Endothelial cell of umbilical vein (primary cell): ENCODE measurements around the gene VWA5B2. TPM values are rescaled to one million over a fixed set of nuclear protein-coding genes. Genes with fewer than 3 reads are reported as not detected.
"Not testable (repeated sequence)": the region's sequence is repeated elsewhere in the genome, so short reads cannot be mapped to it uniquely, and the experiment has no call there.

ENCODE experiments used
- BruUV-seq: library from RNA; stranded (reverse); fragments of 400-500 nt; replicated peaks from 2 replicates; lab custom pipeline; 2021; lab: Mats Ljungman, UMichigan
- CTCF ChIA-PET: fragments of 300-600, 350-600 bp; sonication (Branson Sonifier 250); formaldehyde crosslinking; loops from one replicate; lab custom pipeline; 2021; ENCODE audit warnings: antibody characterized with exemption, inconsistent platforms; lab: Charles Lee
- POLR2A ChIA-PET: fragments of 300-600, 350-600 bp; sonication (Branson Sonifier 250); formaldehyde crosslinking; loops from one replicate; lab custom pipeline; 2021; ENCODE audit warnings: antibody characterized with exemption, inconsistent platforms; lab: Charles Lee
- DNase-seq: peaks from one replicate; pipeline ENCODE4 v3.0.0-alpha.2; 2011; ENCODE audit warnings: low read depth, low spot score
- FAIRE-seq: peaks from 2 replicates; lab custom pipeline; 2011; peaks lifted over from hg19 to GRCh38; lab: Jason Lieb, UNC
- H2AFZ ChIP-seq: 2 replicates; pipeline ENCODE4 v1.6.0; 2012; ENCODE audit warnings: low read depth, low read length, control low read depth, inconsistent platforms
- H3K27ac ChIP-seq: 2 replicates; pipeline ENCODE4 v1.5.1; 2011; ENCODE audit warnings: low read depth, mild to moderate bottlenecking, control low read depth, low read length, moderate library complexity; ENCODE audit not compliant: insufficient read depth
- H3K27me3 ChIP-seq, 2 experiments: 2 replicates each; pipeline versions ENCODE4 v1.6.0 to v1.6.1; 2011; ENCODE audit warnings: low read length in 2 of 2, mixed read lengths in 1 of 2; ENCODE audit not compliant: control insufficient read depth in 2 of 2, insufficient read depth in 2 of 2
- H3K36me3 ChIP-seq, 2 experiments: 2 replicates in 1 of 2; 3 replicates in 1 of 2; pipeline ENCODE4 v1.5.1; 2011; ENCODE audit warnings: low read length in 2 of 2, mild to moderate bottlenecking in 1 of 2, moderate library complexity in 1 of 2; ENCODE audit not compliant: control insufficient read depth in 2 of 2, insufficient read depth in 2 of 2; ENCODE audit errors: extremely low read depth in 1 of 2
- H3K4me1 ChIP-seq: 3 replicates; pipeline ENCODE4 v1.5.1; 2011; ENCODE audit warnings: mild to moderate bottlenecking, low read length; ENCODE audit not compliant: control insufficient read depth, insufficient read depth; ENCODE audit errors: extremely low read depth
- H3K4me2 ChIP-seq: 2 replicates; pipeline ENCODE4 v1.6.1; 2011; ENCODE audit warnings: low read length, control low read depth, mixed read lengths; ENCODE audit not compliant: insufficient read depth
- H3K4me3 ChIP-seq, 3 experiments: fragments of 200-600 bp in 1 of 3; sonication (generic), shearing (Covaris generic) in 1 of 3; replicated peaks in 1 of 3; 2 replicates each; pipeline ENCODE4 v1.5.1; 2011 to 2016; ENCODE audit warnings: control low read depth in 3 of 3, low read length in 3 of 3, mild to moderate bottlenecking in 2 of 3, inconsistent platforms in 1 of 3, low read depth in 1 of 3, moderate library complexity in 1 of 3; ENCODE audit not compliant: insufficient read depth in 1 of 3
- H3K79me2 ChIP-seq: 2 replicates; pipeline ENCODE4 v1.6.0; 2012; ENCODE audit warnings: low read length, inconsistent platforms; ENCODE audit not compliant: control insufficient read depth, insufficient read depth
- H3K9ac ChIP-seq: replicated peaks from 2 replicates; pipeline ENCODE3; 2011; ENCODE audit warnings: low read length, control low read depth; ENCODE audit not compliant: insufficient read depth; ENCODE audit errors: extremely low read depth
- H3K9me1 ChIP-seq: replicated peaks from 3 replicates; pipeline ENCODE4 v1.6.0; 2011; ENCODE audit warnings: mild to moderate bottlenecking, low read length; ENCODE audit not compliant: control insufficient read depth, insufficient read depth; ENCODE audit errors: extremely low read depth
- H3K9me3 ChIP-seq: replicated peaks from 2 replicates; pipeline ENCODE4 v1.5.1; 2012; ENCODE audit warnings: low read length, inconsistent platforms; ENCODE audit not compliant: control insufficient read depth, insufficient read depth
- H4K20me1 ChIP-seq: replicated peaks from 2 replicates; pipeline ENCODE3; 2011; ENCODE audit warnings: mild to moderate bottlenecking, low read length; ENCODE audit not compliant: control insufficient read depth, insufficient read depth; ENCODE audit errors: extremely low read depth
- CTCF ChIP-seq, 2 donors: IDR thresholded peaks; 1 replicate in 1 of 2; 2 replicates in 1 of 2; pipeline ENCODE4 v1.5.1; 2011; ENCODE audit warnings: low read length in 2 of 2, mild to moderate bottlenecking in 2 of 2, moderate library complexity in 2 of 2, control low read depth in 1 of 2, inconsistent platforms in 1 of 2, low read depth in 1 of 2; ENCODE audit not compliant: insufficient read depth in 1 of 2; ENCODE audit errors: extremely low read depth in 1 of 2
- EZH2 ChIP-seq: IDR thresholded peaks from 2 replicates; pipeline ENCODE4 v1.6.1; 2012; ENCODE audit warnings: borderline replicate concordance, low read depth, mild to moderate bottlenecking, moderate library complexity, low read length, inconsistent platforms; ENCODE audit not compliant: severe bottlenecking
- FOS ChIP-seq: IDR thresholded peaks from 2 replicates; pipeline ENCODE4 v1.6.1; 2011; ENCODE audit warnings: mild to moderate bottlenecking, low read length, moderate library complexity, borderline replicate concordance; ENCODE audit not compliant: insufficient read depth
- MAX ChIP-seq: IDR thresholded peaks from 2 replicates; pipeline ENCODE4 v1.6.1; 2011; ENCODE audit not compliant: insufficient read depth, insufficient read length
- POLR2A ChIP-seq: IDR thresholded peaks from 2 replicates; pipeline ENCODE4 v1.6.1; 2012; ENCODE audit warnings: low read depth, mild to moderate bottlenecking, control low read depth, low read length
- dilution Hi-C: fragments of 300-500 bp; cut with MboI; formaldehyde crosslinking; loops from one replicate; pipeline ENCODE4 v1.15.0; 2019; ENCODE audit warnings: low sequenced_read_pairs; ENCODE audit not compliant: extremely low pct_ligation_motif_present
- intact Hi-C: fragments of 100-400 bp; cut with micrococcal nuclease; formaldehyde crosslinking; loops from one replicate; pipeline ENCODE4 v1.10.0; 2022
- polyA plus RNA-seq, 4 experiments: library from polyadenylated mRNA; depleted of rRNA in 3 of 4; stranded (reverse) in 3 of 4; unstranded in 1 of 4; fragments of >200 nt; gene quantifications; 2 replicates each; pipeline versions ENCODE4 v1.2.1 to v1.2.3, GENCODE V29; 2011 to 2012; ENCODE audit warnings: missing spikeins in 1 of 4
- total RNA-seq: library from RNA; stranded (reverse); gene quantifications from 2 replicates; pipeline ENCODE4 v1.2.3, GENCODE V29; 2021

The VWA5B2 gene
- total and polyA plus RNA-seq, 2 donors (not counting 3 experiments of a cell fraction or from before 2014, with no cell fraction given), result 0.03 TPM; not detected in 1

GRCh38 chr3:184267249-184267648 is 37.9 kb downstream of the VWA5B2 start:
- dilution Hi-C loops, H3K4me2 ChIP-seq, DNase-seq, CTCF ChIA-PET, H3K4me1 ChIP-seq, H3K9ac ChIP-seq, H3K4me3 ChIP-seq, POLR2A ChIA-PET, H3K79me2 ChIP-seq, BruUV-seq, FAIRE-seq, H3K36me3 ChIP-seq, H4K20me1 ChIP-seq, H3K9me3 ChIP-seq, H2AFZ ChIP-seq, H3K9me1 ChIP-seq, intact Hi-C loops, H3K27ac ChIP-seq: not testable (repeated sequence)
- peaks cover 8 to 11% of the 10 kb centered on the region in 2 experiments for H3K27me3 ChIP-seq

GRCh38 chr3:184272269-184272668 is 42.9 kb downstream of the VWA5B2 start:
- no peaks in the 10 kb centered on the region for H3K9me3 ChIP-seq
- H3K4me1 ChIP-seq, result no peaks in the 10 kb centered on the region
- H3K4me2 ChIP-seq, result no peak overlapping the region
- no peaks in the 10 kb centered on the region for H3K36me3 ChIP-seq
- no peak for FAIRE-seq
- dilution Hi-C loops, result no loop called here
- H3K9ac ChIP-seq, result no peak overlapping the region
- CTCF ChIA-PET, result interaction anchor here (1.6 kb wide), 1 partner anchor 45 kb away, joined by 6 read pairs; no protein-coding TSS in a partner anchor
- DNase-seq, result no peak
- intact Hi-C loops, result no loop called here
- TF ChIP-seq MAX, result no peak
- TF ChIP-seq CTCF (IDR thresholded peaks at IDR 0.05; ENCODE audit: extremely low read depth in 1 of 2, insufficient read depth in 1 of 2, low read depth in 1 of 2, low read length in 2 of 2), result no peak
- no peak for TF ChIP-seq EZH2
- TF ChIP-seq POLR2A, result no peak
- TF ChIP-seq FOS, result no peak
- H2AFZ ChIP-seq, result no peak overlapping the region
- H3K27me3 ChIP-seq, result peaks cover 22 to 25% of the 10 kb centered on the region in 2 experiments
- no peaks in the 10 kb centered on the region for H3K79me2 ChIP-seq
- H4K20me1 ChIP-seq, result no peaks in the 10 kb centered on the region
- H3K4me3 ChIP-seq, result no peak overlapping the region
- H3K27ac ChIP-seq, result no peak overlapping the region
- no TSS peak for BruUV-seq
- no peaks in the 10 kb centered on the region for H3K9me1 ChIP-seq
- POLR2A ChIA-PET, result interaction anchor here (0.5 kb wide), 1 partner anchor 388 kb away, joined by 3 read pairs; no protein-coding TSS in a partner anchor
